Endothelial cell of umbilical vein (primary cell): ENCODE data around the gene ERBB4. TPM values are rescaled to one million over a fixed set of nuclear protein-coding genes. Genes with fewer than 3 reads are reported as not detected.

Experiments
- BruUV-seq: library from RNA; stranded (reverse); fragments of 400-500 nt; replicated peaks from 2 replicates; lab custom pipeline; 2021; lab: Mats Ljungman, UMichigan
- CTCF ChIA-PET: fragments of 300-600, 350-600 bp; sonication (Branson Sonifier 250); formaldehyde crosslinking; loops from one replicate; lab custom pipeline; 2021; ENCODE audit warnings: antibody characterized with exemption, inconsistent platforms; lab: Charles Lee
- POLR2A ChIA-PET: fragments of 300-600, 350-600 bp; sonication (Branson Sonifier 250); formaldehyde crosslinking; loops from one replicate; lab custom pipeline; 2021; ENCODE audit warnings: antibody characterized with exemption, inconsistent platforms; lab: Charles Lee
- DNase-seq: peaks from one replicate; pipeline ENCODE4 v3.0.0-alpha.2; 2011; ENCODE audit warnings: low read depth, low spot score
- FAIRE-seq: peaks from 2 replicates; lab custom pipeline; 2011; peaks lifted over from hg19 to GRCh38; lab: Jason Lieb, UNC
- H2AFZ ChIP-seq: 2 replicates; pipeline ENCODE4 v1.6.0; 2012; ENCODE audit warnings: low read depth, low read length, control low read depth, inconsistent platforms
- H3K27ac ChIP-seq: 2 replicates; pipeline ENCODE4 v1.5.1; 2011; ENCODE audit warnings: low read depth, mild to moderate bottlenecking, control low read depth, low read length, moderate library complexity; ENCODE audit not compliant: insufficient read depth
- H3K27me3 ChIP-seq, 2 experiments: 2 replicates each; pipeline versions ENCODE4 v1.6.0 to v1.6.1; 2011; ENCODE audit warnings: low read length in 2 of 2, mixed read lengths in 1 of 2; ENCODE audit not compliant: control insufficient read depth in 2 of 2, insufficient read depth in 2 of 2
- H3K36me3 ChIP-seq, 2 experiments: 2 replicates in 1 of 2; 3 replicates in 1 of 2; pipeline ENCODE4 v1.5.1; 2011; ENCODE audit warnings: low read length in 2 of 2, mild to moderate bottlenecking in 1 of 2, moderate library complexity in 1 of 2; ENCODE audit not compliant: control insufficient read depth in 2 of 2, insufficient read depth in 2 of 2; ENCODE audit errors: extremely low read depth in 1 of 2
- H3K4me1 ChIP-seq: 3 replicates; pipeline ENCODE4 v1.5.1; 2011; ENCODE audit warnings: mild to moderate bottlenecking, low read length; ENCODE audit not compliant: control insufficient read depth, insufficient read depth; ENCODE audit errors: extremely low read depth
- H3K4me2 ChIP-seq: 2 replicates; pipeline ENCODE4 v1.6.1; 2011; ENCODE audit warnings: low read length, control low read depth, mixed read lengths; ENCODE audit not compliant: insufficient read depth
- H3K4me3 ChIP-seq, 3 experiments: fragments of 200-600 bp in 1 of 3; sonication (generic), shearing (Covaris generic) in 1 of 3; replicated peaks in 1 of 3; 2 replicates each; pipeline ENCODE4 v1.5.1; 2011 to 2016; ENCODE audit warnings: control low read depth in 3 of 3, low read length in 3 of 3, mild to moderate bottlenecking in 2 of 3, inconsistent platforms in 1 of 3, low read depth in 1 of 3, moderate library complexity in 1 of 3; ENCODE audit not compliant: insufficient read depth in 1 of 3
- H3K79me2 ChIP-seq: 2 replicates; pipeline ENCODE4 v1.6.0; 2012; ENCODE audit warnings: low read length, inconsistent platforms; ENCODE audit not compliant: control insufficient read depth, insufficient read depth
- H3K9ac ChIP-seq: replicated peaks from 2 replicates; pipeline ENCODE3; 2011; ENCODE audit warnings: low read length, control low read depth; ENCODE audit not compliant: insufficient read depth; ENCODE audit errors: extremely low read depth
- H3K9me1 ChIP-seq: replicated peaks from 3 replicates; pipeline ENCODE4 v1.6.0; 2011; ENCODE audit warnings: mild to moderate bottlenecking, low read length; ENCODE audit not compliant: control insufficient read depth, insufficient read depth; ENCODE audit errors: extremely low read depth
- H3K9me3 ChIP-seq: replicated peaks from 2 replicates; pipeline ENCODE4 v1.5.1; 2012; ENCODE audit warnings: low read length, inconsistent platforms; ENCODE audit not compliant: control insufficient read depth, insufficient read depth
- H4K20me1 ChIP-seq: replicated peaks from 2 replicates; pipeline ENCODE3; 2011; ENCODE audit warnings: mild to moderate bottlenecking, low read length; ENCODE audit not compliant: control insufficient read depth, insufficient read depth; ENCODE audit errors: extremely low read depth
- EZH2 ChIP-seq: IDR thresholded peaks from 2 replicates; pipeline ENCODE4 v1.6.1; 2012; ENCODE audit warnings: borderline replicate concordance, low read depth, mild to moderate bottlenecking, moderate library complexity, low read length, inconsistent platforms; ENCODE audit not compliant: severe bottlenecking
- FOS ChIP-seq: IDR thresholded peaks from 2 replicates; pipeline ENCODE4 v1.6.1; 2011; ENCODE audit warnings: mild to moderate bottlenecking, low read length, moderate library complexity, borderline replicate concordance; ENCODE audit not compliant: insufficient read depth
- JUN ChIP-seq: IDR thresholded peaks from 2 replicates; pipeline ENCODE4 v1.6.1; 2011; ENCODE audit warnings: borderline replicate concordance, low read depth; ENCODE audit not compliant: insufficient read length, insufficient read depth
- MAX ChIP-seq: IDR thresholded peaks from 2 replicates; pipeline ENCODE4 v1.6.1; 2011; ENCODE audit not compliant: insufficient read depth, insufficient read length
- MYC ChIP-seq: IDR thresholded peaks from one replicate; pipeline ENCODE4 v1.6.1; 2011; ENCODE audit warnings: mild to moderate bottlenecking, low read depth, low read length
- POLR2A ChIP-seq: IDR thresholded peaks from 2 replicates; pipeline ENCODE4 v1.6.1; 2012; ENCODE audit warnings: low read depth, mild to moderate bottlenecking, control low read depth, low read length
- POLR2AphosphoS5 ChIP-seq: IDR thresholded peaks from 2 replicates; pipeline ENCODE4 v1.6.1; 2012; ENCODE audit warnings: low read depth, mild to moderate bottlenecking, control low read depth, low read length, moderate library complexity; ENCODE audit not compliant: insufficient read depth
- dilution Hi-C: fragments of 300-500 bp; cut with MboI; formaldehyde crosslinking; loops from one replicate; pipeline ENCODE4 v1.15.0; 2019; ENCODE audit warnings: low sequenced_read_pairs; ENCODE audit not compliant: extremely low pct_ligation_motif_present
- intact Hi-C: fragments of 100-400 bp; cut with micrococcal nuclease; formaldehyde crosslinking; loops from one replicate; pipeline ENCODE4 v1.10.0; 2022
- polyA plus RNA-seq, 4 experiments: library from polyadenylated mRNA; depleted of rRNA in 3 of 4; stranded (reverse) in 3 of 4; unstranded in 1 of 4; fragments of >200 nt; gene quantifications; 2 replicates each; pipeline versions ENCODE4 v1.2.1 to v1.2.3, GENCODE V29; 2011 to 2012; ENCODE audit warnings: missing spikeins in 1 of 4
- total RNA-seq: library from RNA; stranded (reverse); gene quantifications from 2 replicates; pipeline ENCODE4 v1.2.3, GENCODE V29; 2021

Gene ERBB4
- total and polyA plus RNA-seq, 2 donors (not counting 3 experiments of a cell fraction or from before 2014, with no cell fraction given): 0.01 to 0.27 TPM

DNA sequence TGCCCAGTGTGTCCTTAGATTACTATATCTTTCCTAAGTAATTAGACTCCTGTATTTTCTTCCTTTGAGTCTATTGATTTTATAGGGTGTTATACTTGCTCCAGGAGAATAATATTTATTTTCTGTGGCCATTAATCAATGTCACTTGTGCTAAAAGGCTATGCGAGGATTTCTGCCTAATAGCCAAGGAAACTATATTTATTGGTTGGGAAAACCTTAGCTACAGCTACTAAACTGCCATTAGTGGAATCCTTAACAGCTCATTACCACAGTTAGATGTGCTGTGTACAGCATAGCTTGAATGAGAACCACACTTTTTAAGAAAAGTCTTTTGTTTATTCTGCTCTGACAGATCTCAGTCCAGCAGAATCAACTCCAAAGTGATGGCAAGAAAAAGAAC, 537.3 kb downstream of the ERBB4 start:
- no TSS peak for BruUV-seq
- POLR2A ChIA-PET: no interaction called here
- no peak for FAIRE-seq
- Histone ChIP-seq H2AFZ (no peak overlapping the region), H3K27me3 (no peaks in the 10 kb centered on the region), H3K36me3 (no peaks in the 10 kb centered on the region), H3K9me1 (no peaks in the 10 kb centered on the region), H3K4me3 (no peak overlapping the region), H3K79me2 (no peaks in the 10 kb centered on the region), H3K27ac (no peak overlapping the region), H3K9ac (no peak overlapping the region), H4K20me1 (no peaks in the 10 kb centered on the region), H3K9me3 (no peaks in the 10 kb centered on the region), H3K4me1 (no peaks in the 10 kb centered on the region), H3K4me2 (no peak overlapping the region)
- intact Hi-C loops (loop anchor here (10.0 kb wide), 1 partner anchor 257 kb away; no protein-coding TSS in a partner anchor), dilution Hi-C loops (no loop called here)
- TF ChIP-seq POLR2A (no peak), FOS (no peak), MAX (no peak), EZH2 (no peak), POLR2AphosphoS5 (no peak), MYC (no peak), JUN (no peak)
- no peak for DNase-seq
- CTCF ChIA-PET: interaction anchor here (1.0 to 1.2 kb wide), 3 partner anchors 16 to 249 kb away, joined by 3 to 5 read pairs (median 4); no protein-coding TSS in a partner anchor

DNA sequence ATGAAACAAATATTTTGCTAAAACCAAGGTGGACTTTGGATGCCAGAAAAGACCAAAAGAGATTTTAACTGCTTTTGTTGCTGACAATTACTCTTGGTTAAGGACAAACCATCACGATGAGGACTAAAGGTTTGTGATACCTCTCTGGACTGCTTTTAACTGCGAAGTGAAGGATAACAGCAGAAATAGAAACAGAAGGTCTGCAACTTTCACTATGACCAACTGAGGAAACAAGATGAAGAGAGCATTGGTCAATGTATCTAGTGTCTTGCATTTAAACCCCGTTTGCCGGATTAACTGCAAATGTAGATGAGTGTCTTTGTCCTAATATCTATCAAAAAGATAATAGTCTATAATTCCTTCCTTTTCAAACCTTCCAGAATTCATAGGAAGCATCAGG, 541.7 kb downstream of the ERBB4 start:
- Histone ChIP-seq H3K27ac (no peak overlapping the region), H3K36me3 (no peaks in the 10 kb centered on the region), H3K27me3 (no peaks in the 10 kb centered on the region), H3K4me2 (no peak overlapping the region), H3K9me3 (no peaks in the 10 kb centered on the region), H3K4me1 (no peaks in the 10 kb centered on the region), H3K9me1 (no peaks in the 10 kb centered on the region), H4K20me1 (no peaks in the 10 kb centered on the region), H3K79me2 (no peaks in the 10 kb centered on the region), H3K4me3 (no peak overlapping the region), H3K9ac (no peak overlapping the region), H2AFZ (peak overlapping the region; percentile 13)
- DNase-seq (no peak), FAIRE-seq (no peak)
- dilution Hi-C loops (no loop called here), intact Hi-C loops (no loop called here)
- BruUV-seq: no TSS peak
- POLR2A ChIA-PET: no interaction called here
- TF ChIP-seq MAX (no peak), FOS (no peak), POLR2A (no peak)
- CTCF ChIA-PET: interaction anchor here (0.7 kb wide), 1 partner anchor 8 kb away, joined by 4 read pairs; no protein-coding TSS in a partner anchor
